Measurements from ENCODE around the gene SPACA4. TPM values are rescaled to one million over a fixed set of nuclear protein-coding genes. Genes with fewer than 3 reads are reported as not detected.

SPACA4 gene
- total and polyA plus RNA-seq, 10 of the 15 experiments (the other 5 are each of a cell fraction or from before 2014, with no cell fraction given): not detected

- TF ChIP-seq CUX1 (IDR thresholded peaks at IDR 0.05; ENCODE audit: insufficient replicate concordance, low read depth, low read length) (no peak), ATF2 (IDR thresholded peaks at IDR 0.05; ENCODE audit: low read length) (no peak), PML (IDR thresholded peaks at IDR 0.05; ENCODE audit: low read length) (no peak), FOXK2 (IDR thresholded peaks at IDR 0.05) (no peak), IRF5 (IDR thresholded peaks at IDR 0.05; ENCODE audit: borderline replicate concordance) (no peak), MYB (IDR thresholded peaks at IDR 0.05; ENCODE audit: borderline replicate concordance, low read depth, low read length) (no peak), SP1 (IDR thresholded peaks at IDR 0.05; ENCODE audit: low read depth, low read length) (no peak), SREBF1 (IDR thresholded peaks at IDR 0.05; ENCODE audit: low read length) (no peak), USF1 (IDR thresholded peaks at IDR 0.05; ENCODE audit: borderline replicate concordance, extremely low read length, insufficient read depth, low read depth, low read length) (no peak), STAT3 (IDR thresholded peaks at IDR 0.05; ENCODE audit: low read depth, low read length) (no peak), BCLAF1 (IDR thresholded peaks at IDR 0.05) (no peak), RELB (IDR thresholded peaks at IDR 0.05; ENCODE audit: low read depth) (no peak), ATF7 (IDR thresholded peaks at IDR 0.05; ENCODE audit: low read depth) (no peak), BCL11A (IDR thresholded peaks at IDR 0.05; ENCODE audit: low read depth, low read length) (no peak), SRF (IDR thresholded peaks at IDR 0.05; ENCODE audit: low read depth in 2 of 2, low read length in 2 of 2) (no peak), FOXM1 (IDR thresholded peaks at IDR 0.05; ENCODE audit: low read depth, low read length) (no peak), LARP7 (IDR thresholded peaks at IDR 0.05) (peak; percentile 77)
Measured at GRCh38 chr19:48635263-48635965, 28.9 kb downstream of the SPACA4 start (continued).

Measured in GM12878 (cell line).